GM21381 (cell line): ENCODE measurements around the gene DIP2A.
"Not testable (repeated sequence)": the region's sequence is repeated elsewhere in the genome, so short reads cannot be mapped to it uniquely, and the experiment has no call there.

Source experiments
- ATAC-seq: cut with Tn5 transposase; IDR thresholded peaks from one replicate; pipeline ENCODE4 v1.9.1; 2021; ENCODE audit warnings: mild to moderate bottlenecking, moderate library complexity; ENCODE audit not compliant: unreplicated experiment

The DIP2A gene

DNA sequence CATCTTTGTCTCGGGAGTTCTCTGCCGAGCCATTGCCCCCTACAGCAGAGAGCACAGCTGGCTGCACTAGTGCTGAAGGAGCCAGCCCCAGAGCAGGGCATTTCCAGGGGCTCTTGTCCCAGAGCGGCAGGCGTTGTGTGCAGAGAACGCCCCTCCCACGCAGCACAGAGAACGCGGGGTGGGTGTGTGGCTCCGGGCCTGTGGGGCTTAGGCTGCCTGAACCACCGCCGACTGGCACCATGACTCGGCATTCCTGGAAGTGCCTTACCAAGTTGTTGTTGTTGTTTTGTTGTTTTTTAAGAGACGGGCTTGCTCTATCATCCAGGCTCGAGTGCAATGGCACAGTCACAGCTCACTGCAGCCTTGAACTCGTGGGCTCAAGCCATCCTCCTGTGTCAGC lies 15.8 kb upstream of the DIP2A start:
- no peak for ATAC-seq

DNA sequence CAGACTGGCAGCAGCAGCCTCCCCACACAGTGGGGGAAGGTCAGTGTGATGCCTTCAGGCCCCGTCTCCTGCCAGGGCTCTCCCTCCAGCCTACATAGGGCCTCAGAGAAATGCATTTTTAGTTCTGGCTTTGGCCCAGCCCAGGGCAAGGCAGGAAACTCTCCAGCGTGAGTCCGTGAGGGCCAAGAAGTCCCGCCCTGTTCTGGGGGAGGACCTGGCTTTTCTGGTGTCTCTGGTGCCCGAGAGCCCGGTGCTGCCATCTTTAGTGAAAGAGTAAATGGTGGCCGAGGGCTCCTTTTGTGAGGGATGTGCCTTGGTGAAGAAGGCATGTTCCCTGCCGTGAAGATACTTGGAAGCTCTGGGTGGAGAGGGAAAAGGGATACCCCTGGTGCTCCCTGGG lies 14.8 kb upstream of the DIP2A start:
- no peak for ATAC-seq

DNA sequence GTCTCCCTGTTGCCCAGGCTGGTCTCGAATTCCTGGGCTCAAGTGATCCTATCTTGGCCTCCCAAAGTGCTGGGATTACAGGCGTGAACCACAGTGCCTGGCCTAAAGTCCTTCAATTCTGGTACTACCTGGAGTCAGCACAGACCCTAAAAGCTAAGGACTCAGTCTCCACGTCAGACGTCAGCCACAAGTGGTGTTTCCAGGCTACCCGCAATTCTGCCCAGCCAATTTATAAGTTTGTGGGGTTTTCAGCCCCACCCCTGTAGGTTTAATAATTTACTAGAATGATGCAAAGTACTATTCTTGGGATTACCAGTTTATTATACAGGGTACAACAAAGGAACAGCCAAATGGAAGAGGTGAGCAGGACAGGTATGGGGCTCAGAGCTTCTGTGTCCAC lies 10.6 kb upstream of the DIP2A start:
- no peak for ATAC-seq

DNA sequence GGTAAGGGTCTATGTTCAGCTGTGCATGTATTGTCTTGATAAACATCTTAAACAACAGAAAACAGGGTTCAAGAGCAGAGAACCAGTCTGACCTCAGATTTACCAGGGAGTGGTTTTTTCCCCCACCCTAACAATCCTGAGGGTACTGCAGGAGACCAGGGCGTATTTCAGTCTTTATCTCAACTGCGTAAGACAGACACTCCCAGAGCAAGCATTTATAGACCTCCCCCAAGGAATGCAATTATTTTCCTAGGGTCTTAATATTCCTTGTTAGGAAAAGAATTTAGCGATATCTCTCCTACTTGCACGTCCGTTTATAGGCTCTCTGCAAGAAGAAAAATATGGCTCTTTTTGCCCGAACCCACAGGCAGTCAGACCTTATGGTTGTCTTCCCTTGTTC lies 9.8 kb upstream of the DIP2A start:
- ATAC-seq, result not testable (repeated sequence)

DNA sequence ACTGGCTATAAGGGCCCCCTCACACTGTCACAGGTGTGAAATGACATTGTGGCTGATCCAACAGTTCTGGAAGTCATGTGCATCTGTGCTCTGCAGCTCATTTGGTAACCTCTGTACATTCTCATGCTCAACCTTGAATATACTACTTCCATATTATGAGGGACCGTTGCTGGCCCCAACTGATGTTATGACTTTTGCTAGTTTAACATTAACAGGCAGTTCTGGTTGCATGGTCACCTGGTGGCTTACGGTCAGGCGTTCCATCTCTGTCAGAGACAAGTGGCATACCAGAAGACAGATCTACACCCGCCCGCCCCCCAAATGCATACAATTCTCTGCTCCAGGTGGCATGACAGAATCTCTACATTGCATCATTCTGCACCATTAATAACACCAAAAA lies 6.0 kb upstream of the DIP2A start:
- no peak for ATAC-seq

DNA sequence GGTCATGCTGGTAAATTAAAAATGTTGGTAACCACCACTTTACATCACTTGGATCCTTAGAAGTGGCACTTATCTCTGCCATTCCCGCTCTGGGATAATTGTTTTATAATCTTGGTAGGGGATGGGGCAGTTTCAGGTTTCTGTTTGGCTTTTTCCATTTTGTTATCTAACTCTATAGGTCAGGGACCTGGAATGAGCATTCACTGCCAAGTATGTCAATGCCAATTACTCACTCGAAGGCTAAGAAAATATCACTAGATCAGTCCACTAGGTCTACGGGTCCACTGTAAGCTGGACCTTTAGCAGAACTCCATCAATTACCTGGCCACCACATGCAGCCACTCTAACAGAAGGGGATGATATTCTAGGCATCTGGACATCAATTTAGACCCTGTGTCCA lies 4.5 kb upstream of the DIP2A start:
- ATAC-seq, result no peak

DNA sequence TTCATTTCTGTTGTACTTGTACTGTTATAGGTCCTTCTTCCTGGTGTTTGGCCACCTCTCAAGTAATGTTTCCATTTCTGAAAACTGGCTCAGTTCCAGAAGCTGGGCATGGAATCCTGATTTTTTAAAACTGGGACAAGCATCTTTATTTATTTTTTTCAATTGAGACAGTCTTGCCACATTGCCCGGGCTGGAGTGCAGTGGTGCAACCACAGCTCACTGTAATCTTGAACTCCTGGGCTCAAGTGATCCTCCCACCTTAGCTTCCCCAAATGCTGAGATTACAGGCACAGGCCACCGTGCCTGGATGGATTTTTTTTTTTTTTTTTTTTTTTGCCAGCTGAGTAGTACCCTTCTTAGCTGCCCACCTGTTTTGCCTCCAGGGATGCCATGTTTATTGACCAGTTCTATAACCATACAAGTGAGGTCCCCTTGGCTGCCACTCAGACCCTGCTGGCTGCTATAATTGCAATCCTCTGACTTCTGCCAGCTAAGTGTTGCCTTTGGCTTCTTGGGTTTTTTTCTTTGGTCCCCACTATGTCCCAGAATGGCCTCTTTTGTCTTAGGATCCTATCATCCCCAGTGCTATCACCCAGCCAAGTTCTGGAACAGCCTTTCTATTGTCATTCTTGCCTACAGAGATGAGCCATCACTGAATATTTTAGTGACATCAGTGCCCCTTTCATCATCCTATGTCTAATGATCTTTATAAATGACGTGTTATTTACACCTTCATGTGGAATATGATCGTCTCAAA lies 3.9 kb upstream of the DIP2A start:
- no peak for ATAC-seq

DNA sequence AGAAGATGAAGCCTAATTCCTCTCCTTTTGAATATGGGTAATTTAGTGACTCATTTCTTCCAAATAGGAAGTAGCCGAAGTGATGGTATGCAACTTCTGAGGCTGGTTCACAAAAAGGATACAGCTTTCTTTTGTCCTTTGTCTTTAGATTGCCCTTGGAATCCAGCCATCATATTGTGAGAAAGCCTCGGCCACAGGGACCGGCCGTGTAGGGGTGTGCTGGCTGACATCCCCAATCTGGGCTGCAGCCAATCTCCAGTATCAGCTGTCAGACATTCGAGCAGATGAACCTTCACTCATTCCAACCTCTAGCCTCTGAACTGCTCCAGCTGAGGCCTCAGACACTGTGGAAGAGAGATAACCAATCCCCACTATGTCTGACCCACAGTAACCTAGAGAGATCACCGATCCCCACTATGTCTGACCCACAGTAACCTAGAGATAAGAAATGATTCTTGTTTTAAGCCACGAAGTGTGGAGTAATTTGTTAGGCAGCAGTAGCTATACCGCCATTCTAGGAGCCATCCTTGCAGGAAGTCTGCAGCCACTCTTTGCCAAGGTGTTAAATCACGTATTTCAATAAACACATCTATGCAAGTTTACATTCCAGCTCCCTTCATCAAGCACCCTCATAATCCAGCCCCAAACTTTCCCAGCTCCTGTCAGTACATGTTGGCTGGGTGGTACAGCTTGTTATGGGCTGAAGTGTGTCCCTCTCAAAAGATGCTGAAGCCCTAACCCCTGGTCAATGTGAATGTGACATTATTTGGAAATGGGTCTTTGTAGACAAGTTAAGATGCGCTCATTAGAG lies 2.9 kb upstream of the DIP2A start:
- ATAC-seq, result no peak

DNA sequence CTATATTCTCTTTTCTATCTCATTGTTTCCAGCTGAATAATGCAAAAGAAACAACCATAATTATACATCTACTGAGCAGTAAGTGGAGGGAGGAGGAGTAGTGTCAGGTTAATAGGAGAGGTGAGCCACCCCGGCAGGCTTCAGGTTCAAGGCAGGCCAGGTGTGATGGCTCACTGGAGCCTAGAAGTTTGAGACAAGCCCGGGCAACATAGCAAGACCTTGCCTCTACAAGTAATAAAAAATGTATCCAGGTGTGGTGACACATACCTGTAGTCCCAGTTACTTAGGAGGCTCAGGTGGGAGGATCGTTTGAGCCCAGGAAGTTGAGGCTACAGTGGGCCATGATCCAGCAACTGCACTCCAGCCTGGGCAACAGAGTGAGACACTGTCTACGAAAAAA lies 1.9 kb upstream of the DIP2A start:
- no peak for ATAC-seq

DNA sequence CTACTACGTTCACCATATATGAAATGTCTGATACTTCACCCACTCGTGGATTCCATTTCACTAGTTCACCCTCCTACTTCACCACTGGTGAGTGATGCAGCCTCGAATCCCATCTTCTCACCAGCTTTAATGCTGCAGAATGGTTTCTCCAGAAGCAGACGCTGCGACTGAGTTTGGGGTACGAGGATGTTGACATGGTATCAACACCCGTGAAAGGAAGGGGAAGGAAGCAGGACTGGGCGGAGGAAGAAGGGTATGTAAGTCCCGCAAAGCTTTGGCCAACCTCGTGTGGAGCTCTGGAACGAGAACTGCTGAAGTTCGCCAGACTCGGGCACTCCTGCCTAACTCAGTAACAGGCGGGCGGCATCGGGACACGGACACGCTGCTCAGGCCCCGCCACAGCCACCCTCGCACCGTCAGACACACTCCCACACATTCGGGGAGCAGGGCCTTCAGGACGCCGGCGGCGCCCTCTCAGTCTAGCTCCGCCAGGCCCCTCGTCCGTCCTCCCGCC lies 833 bp upstream of the DIP2A start:
- ATAC-seq, result peak; percentile 15

DNA sequence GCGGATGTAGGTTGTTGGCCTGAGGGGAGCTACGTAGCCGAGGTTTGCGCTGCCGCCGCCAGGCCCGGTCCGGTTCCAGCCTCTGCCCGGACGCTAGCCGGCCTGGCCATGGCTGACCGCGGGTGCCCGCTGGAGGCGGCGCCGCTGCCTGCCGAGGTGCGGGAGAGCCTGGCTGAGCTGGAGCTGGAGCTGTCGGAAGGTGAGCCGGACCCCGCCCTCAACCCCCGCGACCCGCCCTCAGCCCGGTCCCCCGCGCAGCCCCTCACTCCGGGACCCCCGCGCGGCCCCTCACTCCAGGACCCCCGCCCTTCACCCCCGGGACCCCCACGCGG lies 299 bp downstream of the DIP2A start:
- ATAC-seq, result no peak

DNA sequence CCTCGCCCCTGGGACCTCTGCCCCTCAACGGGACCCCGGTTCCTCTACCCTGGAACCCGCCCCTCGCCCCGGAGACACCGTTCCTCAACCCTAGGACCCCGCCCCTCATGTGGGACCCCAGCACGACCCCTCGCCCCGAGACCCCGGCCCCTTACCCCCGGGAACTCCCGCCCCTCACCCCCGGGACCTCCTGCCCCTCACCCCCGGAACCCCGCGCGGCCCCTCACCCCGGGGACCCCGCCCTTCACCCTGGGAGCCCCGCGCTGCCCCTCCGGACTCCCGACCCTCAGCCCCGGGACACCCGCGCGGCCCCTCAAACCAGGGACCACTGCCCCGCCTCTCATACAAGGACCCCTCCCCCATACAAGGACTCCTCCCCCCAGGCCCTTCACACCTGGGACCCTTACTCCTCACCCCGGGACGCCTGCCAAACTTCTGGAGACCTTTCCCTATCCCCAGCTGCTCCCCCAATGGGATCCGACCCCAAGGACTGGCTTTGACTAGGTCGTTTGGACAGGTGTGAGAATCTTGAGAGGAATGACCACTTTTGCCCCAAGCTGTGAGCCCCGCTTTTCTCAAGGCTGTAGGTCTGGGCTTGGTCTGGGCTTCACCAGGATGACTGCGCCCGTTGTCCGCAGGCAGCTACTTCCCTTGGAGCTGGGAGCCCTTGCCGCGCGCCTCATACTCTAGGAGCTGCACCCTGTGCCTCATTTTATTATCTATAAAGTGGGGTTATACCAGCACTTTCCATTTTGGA lies 843 bp downstream of the DIP2A start:
- ATAC-seq, result no peak

DNA sequence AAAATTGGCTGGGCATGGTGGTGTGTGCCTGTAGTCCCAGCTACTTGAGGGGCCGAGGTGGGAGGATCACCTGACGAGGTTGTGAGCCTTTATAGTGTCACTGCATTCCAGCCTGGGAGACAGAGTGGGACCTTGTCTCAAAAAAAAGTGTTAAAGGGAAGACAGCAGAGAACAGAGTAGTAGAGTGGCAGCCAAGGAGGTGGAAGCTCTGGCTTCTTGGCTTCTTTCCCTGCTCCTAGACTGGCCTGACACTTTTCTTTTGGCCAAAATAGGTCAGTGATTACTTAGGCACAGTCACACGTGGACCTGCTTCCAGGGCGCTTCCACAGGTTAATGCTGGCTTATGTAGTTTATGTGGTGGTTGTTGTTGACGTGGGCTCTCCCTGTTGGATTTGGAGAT lies 3.2 kb downstream of the DIP2A start:
- ATAC-seq, result no peak

DNA sequence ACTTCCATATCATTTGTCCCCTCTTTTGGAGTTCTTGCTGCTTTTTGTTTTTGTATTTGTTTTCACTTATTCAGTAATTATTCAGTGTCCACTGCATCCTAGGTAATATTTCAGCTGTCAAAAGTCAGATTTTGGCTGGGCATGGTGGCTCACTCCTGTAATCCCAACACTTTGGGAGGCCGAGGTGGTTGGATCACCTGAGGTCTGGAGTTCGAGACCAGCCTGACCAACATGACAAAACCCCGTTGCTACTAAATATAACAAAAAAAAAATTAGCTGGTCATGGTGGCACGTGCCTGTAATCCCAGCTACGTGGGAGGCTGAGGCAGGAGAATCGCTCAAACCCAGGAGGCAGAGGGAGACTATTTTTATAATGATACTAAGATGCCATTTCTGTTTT lies 6.5 kb downstream of the DIP2A start:
- ATAC-seq, result not testable (repeated sequence)

DNA sequence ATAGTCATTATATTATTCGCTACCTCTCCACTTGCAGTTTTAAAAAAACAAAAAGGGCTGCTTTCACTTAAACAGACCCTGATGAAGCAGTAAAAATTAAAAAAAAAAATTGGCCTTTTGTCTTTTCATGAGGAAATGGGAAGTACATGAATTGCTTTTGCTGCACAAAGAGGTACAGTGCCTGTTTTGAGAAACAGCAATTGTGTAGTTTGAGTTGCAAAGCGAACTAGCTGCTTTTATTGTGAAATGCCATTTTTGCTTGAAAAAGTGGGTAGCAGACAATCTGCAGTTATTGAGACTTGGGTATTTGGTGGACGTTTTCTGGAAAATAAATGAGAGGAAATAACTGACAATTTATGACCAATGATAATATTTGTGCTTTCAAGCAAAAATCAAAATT lies 7.0 kb downstream of the DIP2A start:
- ATAC-seq, result no peak

DNA sequence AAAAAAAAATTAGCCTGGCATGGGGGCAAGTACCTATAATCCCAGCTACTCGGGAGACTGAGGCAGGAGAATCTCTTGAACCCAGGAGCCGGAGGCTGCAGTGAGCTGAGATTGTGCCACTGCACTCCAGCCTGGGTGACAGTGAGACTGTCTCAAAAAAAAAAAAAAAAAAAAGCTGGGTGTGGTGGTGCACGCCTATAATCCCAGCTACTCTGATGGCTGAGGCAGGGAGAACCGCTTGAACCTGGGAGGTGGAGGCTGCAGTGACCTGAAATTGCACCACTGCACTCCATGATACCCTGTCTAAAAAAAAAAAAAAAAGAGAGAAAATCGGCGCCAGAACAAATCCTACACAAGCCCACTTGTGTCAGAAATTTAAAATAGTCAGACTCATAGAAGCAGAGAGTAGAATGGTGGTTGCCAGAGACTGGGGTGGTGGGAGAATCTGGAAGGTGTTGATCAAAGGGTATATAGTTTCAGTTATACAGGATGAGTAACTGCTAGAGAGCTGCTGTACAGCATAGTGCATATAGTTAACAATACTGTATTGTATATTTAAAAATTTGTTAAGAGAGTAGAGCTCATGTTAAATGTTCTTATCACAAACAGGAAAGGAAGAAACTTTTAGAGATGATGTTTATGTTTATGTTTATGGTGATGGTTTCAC lies 9.6 kb downstream of the DIP2A start:
- no peak for ATAC-seq

DNA sequence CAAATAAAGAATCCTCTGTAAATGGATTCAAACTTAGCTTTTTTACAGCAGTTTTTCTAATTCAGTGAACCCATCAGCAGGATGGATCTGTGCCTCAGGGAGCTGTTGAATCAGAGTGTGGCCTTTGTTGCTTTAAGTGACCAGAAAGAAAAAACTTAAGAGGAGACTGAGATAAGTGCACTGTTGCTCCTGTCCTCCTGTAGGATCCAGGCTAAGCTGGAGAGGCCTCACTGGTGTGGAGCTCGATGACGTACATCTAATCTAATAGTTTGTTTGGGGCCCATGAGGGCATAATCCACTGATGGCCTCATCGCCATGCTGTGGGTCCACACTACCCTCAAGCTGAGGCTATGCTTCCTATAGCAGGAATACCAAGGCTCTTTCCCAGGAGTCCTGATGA lies 10.6 kb downstream of the DIP2A start:
- ATAC-seq, result no peak

DNA sequence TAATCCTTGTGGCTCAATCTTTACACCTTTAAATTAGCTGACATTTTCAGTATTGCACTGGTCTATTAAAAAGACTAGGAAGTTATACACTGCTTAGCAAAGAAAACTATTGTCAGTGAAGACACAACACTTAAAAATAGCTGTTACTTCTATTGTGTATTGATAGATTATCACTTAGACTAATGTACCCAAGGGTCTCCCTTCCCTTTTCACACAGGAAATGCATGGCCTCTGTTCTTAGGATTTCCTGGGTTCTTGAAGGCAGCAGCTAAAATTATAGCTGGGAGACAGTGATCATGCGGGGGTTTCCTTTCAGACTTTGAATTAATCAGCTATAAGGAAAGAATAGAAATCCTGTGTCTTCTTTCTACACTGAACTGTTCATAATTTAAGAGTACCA lies 12.8 kb downstream of the DIP2A start:
- ATAC-seq, result no peak

DNA sequence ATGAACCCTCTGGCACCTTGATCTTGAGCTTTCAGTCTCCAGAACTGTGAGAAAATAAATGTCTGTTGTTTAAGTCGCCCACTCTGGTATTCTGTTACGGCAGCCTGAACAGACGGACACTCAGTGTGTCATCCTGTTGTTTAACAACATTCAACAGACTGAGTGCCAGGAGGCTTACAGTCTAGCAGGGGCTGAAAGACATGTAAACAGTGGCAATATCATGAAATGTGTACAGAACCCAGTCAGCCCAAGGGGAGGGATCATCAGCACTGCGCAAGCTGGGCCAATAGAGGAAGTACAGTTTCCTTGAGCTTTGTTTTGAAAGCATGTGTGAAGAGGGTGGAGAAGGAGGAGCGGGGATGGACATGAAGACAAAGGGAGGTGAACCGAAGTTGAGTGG lies 13.6 kb downstream of the DIP2A start:
- no peak for ATAC-seq

DNA sequence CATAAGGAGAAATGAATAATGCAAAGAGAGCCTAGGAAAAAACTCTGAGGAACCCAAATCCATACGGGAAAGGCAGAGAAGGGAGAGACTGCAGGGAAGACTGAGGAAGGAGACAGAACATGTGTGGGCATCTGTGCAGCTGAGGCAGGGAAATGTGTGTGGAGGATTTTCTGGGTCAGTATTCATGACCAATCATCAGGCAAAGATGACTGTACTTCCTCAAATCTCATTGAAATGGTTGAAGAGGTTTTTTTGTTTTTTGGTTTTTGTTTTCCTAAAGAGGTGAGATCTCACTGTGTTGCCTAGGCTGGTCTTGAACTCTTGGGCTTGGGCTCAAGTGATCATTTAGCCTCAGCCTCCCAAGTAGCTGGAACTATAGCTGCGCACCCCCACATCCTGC lies 15.7 kb downstream of the DIP2A start:
- no peak for ATAC-seq

DNA sequence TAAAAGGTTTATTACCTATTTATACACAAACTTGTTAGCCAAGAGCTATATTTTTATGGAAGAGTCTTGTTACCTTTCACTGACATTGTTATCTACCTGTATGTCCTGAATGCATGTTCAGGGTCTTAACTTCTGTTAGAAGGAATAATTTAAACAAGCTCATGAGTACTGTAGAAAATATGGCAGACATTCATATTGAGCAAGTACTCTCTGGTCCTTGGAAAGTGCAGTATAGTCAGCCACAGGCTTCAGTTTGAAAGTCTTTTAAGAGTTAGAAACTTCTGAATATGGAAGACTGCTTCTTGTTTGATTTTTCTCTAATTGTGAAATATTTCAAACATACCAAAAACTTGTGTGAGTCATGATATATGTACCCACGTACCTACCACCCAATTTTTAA lies 16.6 kb downstream of the DIP2A start:
- no peak for ATAC-seq
